HG02870 (cell line): ENCODE results near the gene COL6A1.
"Not testable (repeated sequence)": the region's sequence is repeated elsewhere in the genome, so short reads cannot be mapped to it uniquely, and the experiment has no call there.

ENCODE experiments used
- ATAC-seq: cut with Tn5 transposase; IDR thresholded peaks from one replicate; pipeline ENCODE4 v1.9.1; 2021; ENCODE audit warnings: mild to moderate bottlenecking, moderate library complexity; ENCODE audit not compliant: unreplicated experiment

COL6A1 gene

GRCh38 chr21:45966791-45967394 is 14.7 kb upstream of the COL6A1 start:
- no peak for ATAC-seq

GRCh38 chr21:45969921-45970673 is 11.5 kb upstream of the COL6A1 start:
- no peak for ATAC-seq

- ATAC-seq: no peak
Measured at GRCh38 chr21:45970674-45971615, 10.6 kb upstream of the COL6A1 start.

GRCh38 chr21:45971616-45972352 is 9.8 kb upstream of the COL6A1 start:
- no peak for ATAC-seq

GRCh38 chr21:45972353-45972715 is 9.2 kb upstream of the COL6A1 start:
- ATAC-seq: no peak

- no peak for ATAC-seq
Measured at GRCh38 chr21:45972716-45973474, 8.7 kb upstream of the COL6A1 start.

DNA sequence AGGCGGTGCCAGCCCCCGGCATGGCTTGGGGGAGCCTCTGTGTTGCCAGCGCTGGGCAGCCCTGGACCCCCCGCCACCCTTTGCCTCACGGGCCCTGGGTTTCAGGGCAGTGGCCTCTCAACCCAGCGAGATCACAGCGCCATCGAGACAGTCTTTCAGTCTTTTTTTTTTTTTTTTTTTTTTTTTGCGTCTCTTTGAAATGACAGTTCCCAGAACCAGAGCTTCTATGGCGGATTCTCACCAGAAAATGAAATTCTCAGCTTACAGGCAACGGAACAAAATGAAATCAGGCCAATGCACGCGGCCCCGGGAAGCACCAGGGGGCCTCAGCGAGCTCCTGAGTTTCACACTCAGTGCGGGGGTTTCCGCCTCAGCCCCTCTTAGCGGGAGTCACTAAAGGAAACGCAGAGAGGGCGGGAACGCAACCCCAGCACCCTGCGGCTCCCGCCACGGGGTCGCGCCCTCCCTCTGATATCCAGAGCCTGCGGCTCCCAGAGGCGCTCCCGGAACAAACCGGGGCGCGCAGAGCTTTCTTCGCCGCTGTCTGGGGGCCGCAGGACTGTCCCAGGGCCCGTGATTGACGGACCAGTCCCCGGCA is 8.0 kb upstream of the COL6A1 start:
- no peak for ATAC-seq

GRCh38 chr21:45974073-45975019 is 7.2 kb upstream of the COL6A1 start:
- ATAC-seq: no peak

- no peak for ATAC-seq
Measured at GRCh38 chr21:45975020-45975666, 6.4 kb upstream of the COL6A1 start.

GRCh38 chr21:45975667-45976409 is 5.7 kb upstream of the COL6A1 start:
- not testable (repeated sequence) for ATAC-seq

GRCh38 chr21:45976701-45977311 is 4.8 kb upstream of the COL6A1 start:
- ATAC-seq: no peak

DNA sequence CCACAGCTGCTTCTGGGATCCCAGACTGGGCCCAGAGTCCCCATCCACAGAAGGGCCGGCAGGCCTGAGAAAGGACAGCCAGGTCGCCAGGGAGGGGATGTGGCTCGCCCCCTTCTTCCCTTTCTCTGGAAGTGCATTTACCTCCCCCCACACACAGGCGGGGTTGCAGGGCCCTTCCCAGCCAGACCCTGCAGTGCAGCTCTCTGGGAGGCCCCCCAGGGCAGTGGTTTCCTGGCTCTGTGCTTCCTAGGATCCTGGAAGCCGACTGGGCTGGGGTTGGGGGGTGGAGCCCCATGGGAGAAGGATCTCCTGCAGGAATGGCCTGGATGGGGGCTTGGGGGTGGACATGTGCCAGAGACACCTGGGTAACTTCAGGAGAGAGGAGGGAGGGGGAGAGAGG is 4.2 kb upstream of the COL6A1 start:
- ATAC-seq: no peak

- ATAC-seq: no peak
Measured at GRCh38 chr21:45979141-45979631, 2.4 kb upstream of the COL6A1 start.

DNA sequence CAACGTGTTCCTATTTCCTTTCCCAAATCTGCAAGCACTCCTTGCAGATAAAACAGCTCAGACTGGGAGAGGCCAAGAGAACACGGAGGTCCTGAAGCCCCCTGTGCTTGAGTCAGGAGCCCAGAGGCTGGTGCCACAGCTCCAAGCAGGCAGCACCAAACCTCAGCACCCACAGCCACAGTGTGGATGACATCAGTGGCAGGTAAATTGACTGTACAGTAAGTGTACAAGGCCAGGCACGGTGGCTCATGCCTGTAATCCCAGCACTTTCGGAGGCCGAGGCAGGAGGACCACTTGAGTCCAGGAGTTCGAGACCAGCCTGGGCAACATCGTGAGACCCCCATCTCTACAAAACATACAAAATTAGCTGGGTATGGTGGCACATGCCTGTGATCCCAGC is 1.9 kb upstream of the COL6A1 start:
- ATAC-seq: no peak

GRCh38 chr21:45980271-45980670 is 1.3 kb upstream of the COL6A1 start:
- no peak for ATAC-seq

GRCh38 chr21:45980697-45981096 is 873 bp upstream of the COL6A1 start:
- ATAC-seq: no peak
